Fibroblast of upper back skin (primary cell): ENCODE data around the gene TMEM250.
"Not testable (repeated sequence)": the region's sequence is repeated elsewhere in the genome, so short reads cannot be mapped to it uniquely, and the experiment has no call there.

Source experiments
- DNase-seq: peaks from one replicate; pipeline ENCODE4 v3.0.0-alpha.2; 2013

The TMEM250 gene, protein sequence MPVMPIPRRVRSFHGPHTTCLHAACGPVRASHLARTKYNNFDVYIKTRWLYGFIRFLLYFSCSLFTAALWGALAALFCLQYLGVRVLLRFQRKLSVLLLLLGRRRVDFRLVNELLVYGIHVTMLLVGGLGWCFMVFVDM

DNA sequence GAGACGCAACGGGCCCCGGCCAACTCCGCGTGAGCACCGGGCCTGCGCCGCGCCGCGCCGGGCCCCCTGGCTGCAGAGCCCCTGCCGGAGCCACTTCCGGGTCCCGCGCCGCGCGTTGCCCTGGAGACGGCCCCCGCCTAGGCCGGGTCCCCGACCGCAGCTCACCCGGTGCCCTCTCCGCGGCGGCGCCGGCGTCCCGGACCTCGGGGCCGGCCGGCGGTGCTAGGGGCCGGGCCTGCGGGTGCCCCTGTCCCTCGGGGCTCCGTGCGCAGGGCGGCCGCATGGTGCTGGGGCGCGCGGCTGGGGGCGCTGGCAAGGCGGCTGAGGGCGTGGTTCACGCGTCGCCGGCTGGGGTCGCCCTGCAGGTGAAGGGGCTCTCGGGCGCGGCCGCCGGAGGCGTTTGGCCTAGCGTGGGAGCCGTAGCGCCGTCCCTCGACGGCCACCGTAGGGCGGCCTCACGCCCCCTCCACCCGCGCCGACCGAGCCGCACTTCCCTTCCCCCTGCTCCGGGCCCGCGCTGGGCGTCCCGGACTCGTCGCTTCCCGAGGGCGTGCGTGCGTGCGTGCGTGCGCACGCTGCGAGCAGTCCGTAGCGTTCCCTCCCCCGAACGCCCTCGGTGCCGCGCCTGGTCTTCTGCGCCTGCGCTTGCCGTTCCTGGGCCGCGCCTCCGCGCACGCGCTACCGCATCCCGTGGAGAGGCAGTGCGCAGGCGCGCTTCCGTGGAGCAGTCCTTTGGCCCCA lies at the start of gene TMEM250:
TMEM250 (minus strand) TSS at position 556 of the 741 bp plus-strand sequence. CDS start 1,975 bp downstream, outside the sequence.
- DNase-seq, result peak; percentile 95

DNA sequence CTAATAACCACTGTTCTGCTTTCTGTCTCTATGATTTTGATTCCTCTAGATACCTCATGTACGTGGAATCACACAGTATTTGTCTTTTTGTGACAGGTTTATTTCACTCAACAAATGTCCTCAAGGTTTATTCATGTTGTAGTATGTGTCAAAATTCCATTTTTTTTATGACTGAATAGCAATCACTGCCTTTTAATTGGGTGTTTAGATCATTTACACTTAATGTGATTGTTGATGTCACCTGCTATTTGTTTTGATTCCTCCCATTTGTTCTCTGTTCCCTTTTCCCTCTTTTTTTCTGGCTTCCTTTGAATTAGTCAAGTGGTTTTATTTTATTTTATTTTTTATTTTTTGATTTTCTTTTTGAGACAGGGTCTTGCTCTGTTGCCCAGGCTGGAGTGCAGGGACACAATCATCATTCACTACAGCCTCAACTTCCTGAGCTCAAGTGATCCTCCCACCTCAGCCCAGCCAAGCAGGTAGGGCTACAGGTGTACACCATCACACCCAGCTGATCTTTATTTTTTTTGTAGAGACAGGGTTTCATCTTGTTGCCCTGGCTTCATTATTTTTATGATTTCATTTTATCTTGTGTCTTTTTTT lies 44.7 kb upstream of the TMEM250 start:
- DNase-seq, result no peak

DNA sequence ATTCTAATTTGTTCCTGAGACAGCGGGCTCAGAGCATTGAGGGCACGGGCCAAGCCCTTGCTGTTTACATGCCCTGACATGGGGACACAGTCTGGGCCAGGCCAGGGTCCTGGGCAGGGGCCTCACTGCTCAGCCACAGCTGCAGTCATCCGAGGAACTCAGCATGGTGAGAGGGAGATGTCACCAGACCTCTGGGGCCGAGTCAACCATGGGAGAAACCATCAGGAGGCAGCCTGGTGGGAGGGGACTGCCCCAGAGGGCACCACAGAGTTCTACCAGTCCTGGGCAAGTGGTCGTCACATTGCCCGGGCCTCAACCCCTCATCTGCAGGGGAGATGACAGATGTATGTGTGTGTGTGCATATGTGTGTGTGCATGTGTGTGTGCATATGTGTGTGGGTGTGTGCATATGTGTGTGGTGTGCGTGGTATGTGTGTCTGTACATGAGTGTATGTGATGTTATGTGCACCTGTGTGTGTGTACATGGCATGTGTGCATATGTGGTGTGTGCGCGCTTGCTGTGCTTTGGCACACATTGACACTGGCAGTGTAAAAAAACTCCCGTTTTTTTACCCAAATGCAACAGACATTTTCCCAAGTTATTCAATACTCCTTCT lies 42.4 kb upstream of the TMEM250 start:
- no peak for DNase-seq

DNA sequence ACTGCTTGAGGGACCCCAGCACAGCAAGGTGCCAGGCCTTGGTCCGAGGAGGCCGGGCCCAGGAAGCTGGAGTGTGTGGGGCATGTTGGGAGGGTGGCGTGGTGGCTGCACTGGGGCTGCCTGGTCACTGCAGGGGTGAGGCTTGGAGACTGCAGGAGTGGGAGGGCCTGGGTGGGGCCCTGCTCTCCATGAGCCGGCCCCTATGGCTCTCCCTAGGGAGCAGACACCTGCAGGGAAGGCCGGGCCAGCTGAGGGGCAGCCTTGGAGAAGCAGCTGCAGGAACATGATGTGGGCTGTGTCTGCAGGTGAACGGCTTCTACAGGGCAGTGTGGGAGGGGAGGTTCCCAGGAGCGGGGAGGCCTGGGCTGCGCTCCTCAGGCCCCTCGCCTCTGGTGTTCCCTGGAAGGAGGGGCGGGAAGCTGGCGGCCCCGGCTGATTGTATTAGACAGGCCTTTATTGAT lies 41.7 kb upstream of the TMEM250 start:
- no peak for DNase-seq

DNA sequence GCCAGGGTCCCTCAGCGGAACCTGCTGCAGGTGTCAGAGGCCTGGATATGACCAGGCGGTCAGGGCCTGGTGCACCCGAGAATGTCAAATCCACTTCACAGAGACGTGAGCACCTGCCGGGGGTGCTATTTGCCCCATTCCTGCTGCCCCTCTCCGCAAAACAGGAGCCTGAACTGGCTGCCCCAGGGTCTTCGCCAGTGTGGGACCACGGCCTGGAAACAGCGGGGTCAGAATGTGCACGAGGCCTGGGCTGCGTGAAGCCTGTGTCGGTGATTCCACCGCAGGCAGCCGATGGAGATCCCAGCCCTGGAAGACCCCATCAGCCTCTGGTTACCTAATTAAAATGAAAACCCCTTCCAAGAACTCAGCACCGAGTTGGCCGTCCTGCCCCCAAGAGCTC lies 41.2 kb upstream of the TMEM250 start:
- DNase-seq, result no peak

DNA sequence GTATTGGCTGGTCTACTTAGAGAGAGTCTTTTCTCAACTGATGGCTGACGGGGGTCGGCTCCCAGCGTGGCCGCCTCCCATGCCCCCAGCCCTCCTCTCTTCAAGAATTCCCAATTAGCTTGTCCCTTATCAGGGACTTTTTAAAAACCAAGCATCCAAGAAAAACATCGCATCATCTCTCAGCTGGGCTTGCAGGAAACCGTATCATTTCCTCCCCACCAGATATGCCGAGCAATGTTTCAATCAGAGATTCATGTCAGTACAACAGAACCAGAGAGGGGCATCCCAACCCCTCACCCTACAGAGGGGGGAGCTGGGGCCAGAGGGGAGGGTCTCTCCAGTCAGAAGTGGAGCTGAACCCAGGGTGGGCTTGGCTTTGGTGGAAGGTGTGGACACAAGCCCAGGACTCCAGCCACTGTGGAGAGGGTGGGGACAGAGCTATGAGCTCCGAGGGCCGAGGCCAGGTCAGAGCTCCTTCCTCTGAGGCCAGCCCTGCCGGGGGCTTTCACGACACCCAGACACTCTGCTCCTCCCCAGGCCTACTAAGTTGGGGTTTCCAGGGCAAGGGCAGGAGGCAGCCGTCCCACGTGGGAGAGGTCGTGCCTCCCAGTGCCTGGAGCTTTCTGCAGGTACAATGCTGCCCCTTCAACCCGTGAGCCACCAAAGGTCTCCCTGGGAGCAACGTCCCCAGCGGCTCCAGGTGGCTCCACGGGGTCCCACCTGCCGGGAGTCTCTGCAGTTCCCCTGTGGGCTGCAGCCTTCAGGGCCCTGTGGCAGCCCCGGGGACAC lies 39.0 kb upstream of the TMEM250 start:
- no peak for DNase-seq

DNA sequence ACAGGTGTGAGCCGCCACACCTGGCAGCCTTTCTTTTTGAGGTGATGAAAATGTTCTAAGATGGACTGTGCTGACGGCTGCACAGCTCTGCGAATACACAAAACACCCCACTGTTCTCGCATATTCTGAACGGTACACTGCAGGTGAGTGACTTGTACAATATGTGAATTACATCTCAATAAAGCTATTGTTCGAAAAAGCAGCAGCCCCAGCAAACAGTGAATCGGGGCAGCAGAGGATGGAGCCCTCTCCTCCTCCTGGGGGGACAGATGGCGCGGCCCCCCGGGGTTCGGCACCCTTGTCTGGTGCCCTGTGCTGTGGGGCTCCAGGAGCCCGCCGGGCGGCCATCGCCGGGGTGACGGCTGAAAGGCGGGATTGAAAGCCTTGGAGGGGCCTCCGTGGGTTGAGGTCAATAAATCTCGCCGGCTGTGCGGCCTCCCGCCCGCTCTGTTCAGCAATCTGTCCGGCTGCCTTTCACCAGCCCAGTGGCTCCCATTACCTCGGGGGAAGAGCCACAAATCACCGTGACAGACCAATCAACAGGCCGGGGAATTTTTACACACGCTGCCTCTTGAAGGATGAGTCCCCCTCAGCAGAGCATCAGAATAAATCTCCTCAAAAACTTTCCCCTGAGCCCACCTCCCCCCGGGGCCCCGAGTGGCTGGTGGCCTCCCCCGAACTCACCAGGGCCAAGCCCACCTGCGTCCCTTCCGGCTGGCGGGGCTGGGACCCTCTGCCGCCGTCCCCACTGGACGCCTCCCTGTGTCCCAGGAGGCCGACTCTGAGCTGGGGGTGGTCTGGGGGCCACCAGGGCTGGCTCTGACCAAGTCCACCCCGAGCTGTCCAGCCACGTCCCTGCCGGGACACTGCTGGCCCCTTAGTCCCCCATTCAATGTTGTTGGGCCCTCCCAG lies 37.8 kb upstream of the TMEM250 start:
- no peak for DNase-seq

DNA sequence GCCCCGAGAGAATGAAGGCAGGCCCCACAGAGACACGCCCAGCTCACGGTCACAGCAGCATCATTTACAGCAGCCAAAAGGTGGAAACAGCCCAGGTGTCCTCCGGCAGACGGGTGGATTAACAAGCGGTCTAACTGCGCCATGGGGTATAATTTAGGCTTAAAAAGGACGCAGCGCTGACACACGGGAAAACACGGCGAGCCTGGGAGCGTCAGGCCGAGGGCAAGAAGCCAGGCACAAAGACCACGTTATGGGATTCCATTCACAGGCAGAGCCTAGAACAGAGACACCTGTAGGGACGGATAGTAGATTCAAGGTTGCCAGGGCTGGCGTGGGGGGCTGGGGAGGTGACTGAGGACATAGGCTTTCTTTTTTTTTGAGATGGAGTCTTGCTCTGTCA lies 36.9 kb upstream of the TMEM250 start:
- no peak for DNase-seq

DNA sequence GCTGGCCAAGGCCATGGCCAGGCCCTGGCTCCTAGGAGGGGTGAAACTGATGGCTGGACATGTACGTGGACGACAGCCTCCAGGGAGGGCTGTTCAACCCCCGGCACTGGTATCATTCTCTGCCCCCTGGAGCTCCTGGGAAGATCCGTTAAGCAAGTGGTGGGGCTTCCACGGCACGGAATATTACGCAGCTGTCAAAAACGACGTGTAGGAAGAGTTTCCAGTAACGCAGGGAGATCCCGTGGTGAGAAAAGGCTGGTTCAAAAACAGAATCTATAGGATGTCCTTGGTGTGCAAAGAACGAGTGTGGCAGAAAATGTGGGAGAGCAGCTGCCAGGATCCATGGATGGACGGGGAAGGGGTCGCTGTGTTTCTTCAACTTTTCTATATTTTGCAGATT lies 36.3 kb upstream of the TMEM250 start:
- no peak for DNase-seq

DNA sequence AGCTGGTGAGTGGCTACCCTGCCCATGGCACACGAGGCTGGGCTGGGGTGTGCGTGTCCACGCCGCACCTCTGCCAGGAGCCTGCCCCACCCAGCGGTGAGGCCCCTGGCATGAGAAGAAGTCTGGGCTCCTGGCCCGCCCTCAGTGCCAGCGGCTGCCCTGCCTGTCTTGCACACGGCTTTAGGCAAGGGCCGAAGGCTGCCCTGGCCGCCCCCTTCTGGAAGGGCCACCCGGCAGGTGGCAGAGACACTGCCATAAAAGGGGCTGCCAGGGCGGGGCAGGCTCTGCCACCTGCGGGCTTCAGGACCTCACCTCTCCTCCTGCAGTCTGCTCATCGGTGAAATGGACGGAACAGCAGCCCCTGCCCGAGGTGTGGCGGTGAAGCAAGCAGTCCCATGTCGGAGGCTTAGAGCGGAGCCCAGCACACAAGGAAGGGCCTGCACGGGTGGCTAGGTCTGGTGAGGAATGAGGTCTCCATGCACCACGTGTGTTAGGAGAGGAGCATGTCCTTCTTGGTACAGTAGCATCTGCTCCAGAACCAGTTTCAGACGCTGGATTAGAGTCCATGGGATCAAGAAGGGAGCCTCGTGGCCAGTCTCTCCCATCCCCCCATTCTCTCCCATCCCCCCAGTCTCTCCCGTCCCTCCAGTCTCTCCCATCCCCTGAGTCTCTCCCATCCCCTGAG lies 34.8 kb upstream of the TMEM250 start:
- no peak for DNase-seq

DNA sequence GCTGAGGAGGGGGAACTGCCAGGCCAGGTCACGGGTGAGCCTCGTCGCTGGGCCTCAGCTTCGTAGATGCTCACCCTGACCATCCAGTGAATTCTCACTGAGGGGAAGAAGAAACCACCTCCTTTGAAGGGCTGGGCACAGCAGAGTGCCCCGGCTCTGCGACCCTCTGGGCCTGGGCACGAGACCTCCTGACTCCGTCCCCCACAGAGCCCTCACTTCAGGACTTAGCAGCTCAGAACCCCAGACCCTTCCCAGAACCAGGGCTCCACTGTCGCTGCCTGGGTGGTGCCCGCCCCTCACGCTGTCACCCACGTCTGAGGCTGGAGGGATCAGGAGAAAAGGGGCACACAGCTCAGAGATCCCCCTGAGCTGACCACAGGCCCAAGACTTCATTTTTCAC lies 34.3 kb upstream of the TMEM250 start:
- DNase-seq, result no peak

DNA sequence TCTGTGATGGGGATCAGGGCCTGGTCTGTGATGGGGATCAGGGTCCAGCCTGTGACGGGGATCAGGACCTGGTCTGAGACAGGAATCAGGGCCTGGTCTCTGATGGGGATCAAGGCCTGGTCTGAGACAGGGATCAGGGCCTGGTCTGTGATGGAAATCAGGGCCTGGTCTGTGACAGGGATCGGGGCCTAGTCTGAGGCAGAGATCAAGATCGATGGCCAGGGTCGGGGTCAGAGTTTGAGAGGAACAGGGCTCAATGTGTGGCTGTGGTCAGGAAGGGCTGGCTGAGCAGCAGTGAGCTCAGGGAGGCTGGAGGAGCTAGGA lies 33.8 kb upstream of the TMEM250 start:
- no peak for DNase-seq

DNA sequence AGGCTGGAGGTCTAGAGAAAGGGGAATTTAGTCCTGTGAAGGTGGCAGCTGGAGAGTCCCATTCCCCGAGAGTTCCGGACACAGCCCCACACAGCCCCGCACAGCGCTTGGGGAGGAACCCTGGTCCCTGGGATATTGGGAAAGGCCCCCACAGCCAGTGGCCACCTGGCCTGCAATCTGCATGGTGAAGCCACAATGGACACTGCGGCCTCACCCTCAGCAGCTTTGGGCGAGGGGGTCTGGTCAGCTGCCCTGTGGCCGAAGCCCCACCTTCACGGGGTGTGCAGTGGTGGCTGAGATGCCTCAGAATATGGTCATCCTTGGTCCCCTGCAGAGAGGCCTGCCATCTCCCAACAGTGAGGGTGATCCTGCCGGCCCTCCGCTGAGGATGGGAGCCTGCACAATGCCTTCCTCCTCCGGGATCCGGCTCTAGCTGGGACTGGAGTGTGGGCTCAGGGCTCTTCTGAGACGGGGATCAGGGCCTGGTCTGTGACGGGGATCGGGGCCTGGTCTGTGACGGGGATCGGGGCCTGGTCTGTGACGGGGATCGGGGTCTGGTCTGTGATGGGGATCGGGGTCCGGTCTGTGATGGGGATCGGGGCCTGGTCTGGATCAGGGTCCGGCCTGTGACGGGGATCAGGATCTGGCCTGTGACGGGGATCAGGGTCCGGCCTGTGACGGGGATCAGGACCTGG lies 33.3 kb upstream of the TMEM250 start:
- DNase-seq, result no peak

DNA sequence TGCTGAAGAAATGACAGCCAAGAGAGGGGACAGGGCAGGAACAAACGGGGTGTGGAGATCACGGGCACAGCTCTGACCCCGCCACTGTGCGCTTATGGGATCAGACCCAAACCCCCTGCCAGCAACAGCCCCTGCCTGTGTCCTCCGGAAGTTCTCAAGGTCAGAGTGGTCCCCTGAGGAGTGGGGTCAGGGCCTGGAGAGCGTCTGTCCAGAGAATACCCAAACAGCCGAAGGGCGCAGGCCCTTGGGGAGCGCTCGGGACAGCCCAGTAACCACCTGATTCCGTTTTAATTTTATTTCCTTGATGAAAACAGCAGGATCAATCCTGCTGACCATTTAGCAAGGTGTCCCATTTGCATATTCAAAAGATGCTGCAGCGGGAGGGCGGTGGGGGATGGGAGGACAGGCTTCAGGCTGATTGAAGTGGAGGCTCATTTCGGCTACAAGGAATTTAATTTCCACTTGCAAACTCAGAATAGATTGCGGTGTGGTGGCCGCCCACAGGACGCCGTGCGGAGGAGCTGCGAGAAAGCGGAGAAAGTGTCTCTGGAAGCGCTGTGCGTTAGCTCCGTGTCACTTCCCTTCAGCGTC lies 32.6 kb upstream of the TMEM250 start:
- DNase-seq, result no peak

DNA sequence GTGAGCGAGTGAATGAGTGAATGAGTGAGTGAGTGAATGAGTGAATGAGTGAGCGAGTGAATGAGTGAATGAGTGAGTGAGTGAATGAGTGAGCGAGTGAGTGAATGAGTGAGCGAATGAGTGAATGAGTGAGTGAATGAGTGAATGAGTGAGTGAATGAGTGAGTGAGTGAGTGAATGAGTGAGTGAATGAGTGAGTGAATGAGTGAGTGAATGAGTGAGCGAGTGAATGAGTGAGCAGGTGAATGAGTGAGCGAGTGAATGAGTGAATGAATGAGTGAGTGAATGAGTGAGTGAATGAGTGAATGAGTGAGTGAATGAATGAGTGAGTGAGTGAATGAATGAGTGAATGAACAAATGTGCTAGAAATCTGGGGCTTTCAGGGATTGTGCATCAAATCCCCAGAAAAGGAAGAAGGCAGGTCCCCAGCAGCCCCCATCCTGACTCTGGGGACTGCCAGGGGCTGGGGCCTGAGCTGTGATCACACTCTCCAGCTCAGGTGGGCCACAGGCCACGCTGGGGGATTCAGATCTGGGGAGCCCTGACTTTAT lies 32.1 kb upstream of the TMEM250 start:
- not testable (repeated sequence) for DNase-seq

DNA sequence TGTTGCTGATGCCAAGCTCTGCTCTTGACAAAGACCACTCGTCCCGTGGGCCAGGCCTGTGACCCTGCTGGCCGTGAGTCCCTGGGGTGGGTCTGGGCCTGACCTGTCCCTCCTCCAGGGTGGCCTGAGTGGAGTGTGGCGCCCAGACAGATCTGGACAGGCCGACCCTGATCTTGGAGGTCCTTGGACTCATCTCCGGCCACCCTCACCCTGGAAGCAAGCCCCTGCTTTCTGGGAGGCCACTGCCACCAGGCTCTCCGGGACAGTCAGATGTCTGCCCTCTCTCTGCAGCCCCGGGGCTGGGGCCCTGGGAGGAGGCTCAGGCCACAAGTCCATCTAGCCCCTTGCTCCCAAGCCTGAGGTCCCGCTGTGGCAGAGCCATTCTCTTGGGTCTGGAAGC lies 31.2 kb upstream of the TMEM250 start:
- DNase-seq, result no peak

DNA sequence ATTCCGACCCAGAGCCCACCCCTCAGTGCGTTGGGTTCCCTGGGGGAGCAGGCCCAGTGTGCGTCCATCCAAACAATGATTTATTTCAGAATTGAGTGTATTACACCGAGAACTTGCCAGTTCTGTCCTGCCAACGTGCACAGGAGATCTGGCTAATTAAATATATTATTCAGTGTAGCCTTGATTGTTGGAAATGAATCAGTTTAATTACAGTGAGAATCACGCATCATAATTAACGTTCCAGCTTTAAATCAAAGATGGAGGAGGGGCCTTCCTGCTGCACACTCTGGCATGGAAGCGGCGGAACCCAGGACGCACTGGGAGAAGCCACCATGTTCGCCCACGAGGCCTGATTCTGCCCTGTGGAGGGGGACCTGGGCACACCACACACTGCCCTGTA lies 30.7 kb upstream of the TMEM250 start:
- DNase-seq, result no peak

DNA sequence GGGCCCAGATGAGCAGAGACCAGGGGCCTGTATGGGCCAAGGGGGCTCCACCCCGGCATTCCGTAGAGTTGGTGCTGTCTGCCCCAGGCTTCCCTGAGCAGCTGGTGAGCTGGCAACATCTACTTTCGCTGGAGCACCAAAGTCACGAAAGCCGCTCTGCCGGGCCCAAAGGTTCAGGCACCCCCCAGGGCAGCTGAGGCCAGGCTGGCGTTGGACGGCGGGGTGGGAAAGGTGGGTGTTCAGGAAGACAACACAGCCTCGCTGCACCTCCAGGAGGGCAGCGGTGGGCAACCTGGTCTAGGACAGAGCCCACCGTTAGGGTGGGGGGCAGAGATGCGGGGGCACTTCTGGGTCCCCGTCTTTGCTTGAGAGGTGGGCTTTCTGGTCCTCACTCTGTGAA lies 30.1 kb upstream of the TMEM250 start:
- DNase-seq, result no peak

DNA sequence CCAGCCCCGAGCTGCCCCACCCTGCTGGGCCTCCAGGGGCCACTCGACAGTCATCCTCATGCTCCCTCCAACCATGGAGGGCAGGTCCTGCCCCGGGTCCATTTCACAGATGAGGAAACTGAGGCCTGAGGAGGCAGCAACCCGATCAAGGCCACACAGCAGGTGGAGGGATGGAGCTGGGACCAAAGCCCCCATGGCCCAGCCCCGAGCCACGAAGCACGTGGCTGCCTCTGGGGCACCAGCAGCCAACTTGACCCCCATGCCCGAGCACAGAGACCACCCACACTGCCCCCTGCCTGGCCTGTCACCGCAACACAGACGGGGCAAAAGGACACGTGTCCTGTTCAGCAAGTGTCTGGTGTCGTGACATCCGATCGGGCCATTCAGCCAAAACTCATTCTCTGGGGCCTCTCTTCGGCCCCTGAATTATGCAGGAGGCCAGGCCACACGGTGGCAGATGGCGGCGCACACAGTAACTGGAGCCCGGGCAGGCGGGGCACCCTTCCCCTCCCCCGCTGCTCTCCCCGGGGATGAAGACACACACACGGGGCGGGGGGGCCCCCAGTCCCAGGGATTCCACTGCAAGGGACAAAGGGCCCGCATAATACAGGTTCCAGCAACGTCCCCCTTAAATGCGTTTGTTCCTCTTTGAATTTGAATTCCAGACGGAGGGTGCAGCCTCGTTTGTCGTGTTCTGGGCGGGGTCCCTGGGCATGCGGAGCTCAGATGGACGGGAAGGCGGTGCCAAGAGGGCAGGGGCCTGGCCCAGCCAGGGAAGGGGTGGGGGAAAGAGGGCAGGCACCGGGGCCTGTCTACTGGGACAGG lies 29.4 kb upstream of the TMEM250 start:
- DNase-seq, result no peak
